ENCODE data around the gene WDR48. TPM values are rescaled to one million over a fixed set of nuclear protein-coding genes. Genes with fewer than 3 reads are reported as not detected.

Gene WDR48
- polyA plus RNA-seq, 4 donors = 70.3 to 112 (median 93.5) TPM

DNA sequence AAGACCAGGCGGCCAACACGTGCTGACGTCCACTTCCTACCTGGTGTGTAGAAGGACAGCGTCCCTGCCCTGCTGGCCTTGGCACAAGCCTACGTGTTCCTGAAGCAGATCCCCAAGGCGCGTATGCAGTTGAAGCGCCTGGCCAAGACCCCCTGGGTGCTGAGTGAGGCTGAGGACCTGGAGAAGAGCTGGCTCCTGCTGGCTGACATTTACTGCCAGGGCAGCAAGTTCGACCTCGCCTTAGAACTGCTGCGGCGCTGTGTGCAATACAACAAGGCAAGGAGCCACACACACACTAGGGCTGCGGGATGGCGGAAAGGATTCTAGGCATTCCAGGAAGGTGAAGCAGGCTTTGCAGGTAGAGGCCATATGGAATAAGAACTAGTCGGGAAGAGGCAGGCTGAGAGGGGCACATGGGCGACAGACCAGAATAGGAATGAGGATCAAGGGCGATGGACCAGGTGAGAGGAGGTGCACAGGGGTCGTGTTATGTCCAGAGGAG, 85.7 kb downstream of the WDR48 start:
- DNase-seq (ENCODE audit: low read depth in 4 of 4, low spot score in 3 of 4) = no peak

DNA sequence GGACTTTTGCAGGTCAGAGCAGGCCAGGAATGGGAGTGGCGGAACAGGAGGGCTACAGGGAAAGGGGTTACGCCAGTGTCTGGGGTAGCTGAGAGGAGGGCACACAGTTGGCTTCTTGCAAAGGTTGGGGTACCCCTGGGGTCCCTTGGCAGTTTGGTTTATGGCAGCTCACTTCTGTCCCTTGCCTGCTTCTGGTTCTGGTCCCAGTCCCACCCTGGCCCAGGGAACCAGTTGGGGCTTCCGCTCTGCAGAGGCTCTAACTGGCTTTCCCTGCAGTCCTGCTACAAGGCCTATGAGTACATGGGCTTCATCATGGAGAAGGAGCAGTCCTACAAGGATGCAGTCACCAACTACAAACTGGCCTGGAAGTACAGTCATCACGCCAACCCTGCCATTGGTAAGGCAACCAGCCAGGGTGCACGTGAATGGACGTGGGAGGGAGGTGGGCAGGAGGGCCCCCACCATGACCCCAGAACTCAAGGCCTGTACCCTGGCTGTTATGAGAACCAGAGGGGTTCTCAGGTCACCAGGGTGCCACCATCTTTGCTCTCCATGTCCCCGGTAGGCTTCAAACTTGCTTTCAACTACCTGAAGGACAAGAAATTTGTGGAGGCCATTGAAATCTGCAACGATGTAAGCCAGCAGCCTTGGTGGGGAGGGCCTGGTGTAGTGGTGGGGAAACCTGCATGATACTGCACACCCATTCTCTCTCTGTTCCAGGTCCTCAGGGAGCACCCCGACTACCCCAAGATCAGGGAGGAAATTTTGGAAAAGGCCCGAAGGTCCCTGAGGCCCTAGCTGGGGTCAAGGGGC, 86.4 kb downstream of the WDR48 start:
- DNase-seq (ENCODE audit: low read depth in 4 of 4, low spot score in 3 of 4) = no peak

DNA sequence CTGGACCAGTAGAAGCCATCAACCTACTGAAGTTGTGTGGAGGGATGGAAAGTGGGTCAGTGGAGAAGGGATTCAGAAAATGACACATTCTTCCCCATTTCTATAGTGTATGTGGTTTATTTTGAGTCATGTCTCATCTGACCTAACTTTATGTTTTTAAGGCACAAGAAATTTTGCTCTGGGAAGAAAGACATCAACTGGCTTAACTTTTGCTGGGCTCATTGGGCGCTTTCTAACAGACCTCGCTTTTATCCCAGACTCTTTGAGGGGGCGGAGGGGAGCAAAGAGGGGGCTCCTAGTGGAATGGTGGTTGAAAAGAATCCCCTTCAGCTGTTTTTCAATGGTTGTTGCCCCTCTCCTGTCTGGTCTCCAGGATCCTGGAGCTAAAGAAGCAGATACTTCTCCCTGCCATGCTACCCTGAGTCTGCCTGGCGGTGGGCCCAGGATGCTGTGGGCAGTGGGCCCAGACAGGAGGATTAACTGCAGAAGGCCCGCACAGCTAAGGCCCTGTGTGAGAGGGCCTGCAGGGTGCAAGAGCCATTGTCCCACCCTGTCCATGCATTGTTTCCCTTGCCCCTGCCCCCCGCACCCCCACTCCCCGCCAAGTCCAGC, 87.1 kb downstream of the WDR48 start:
- no peak for DNase-seq (ENCODE audit: low read depth in 4 of 4, low spot score in 3 of 4)

DNA sequence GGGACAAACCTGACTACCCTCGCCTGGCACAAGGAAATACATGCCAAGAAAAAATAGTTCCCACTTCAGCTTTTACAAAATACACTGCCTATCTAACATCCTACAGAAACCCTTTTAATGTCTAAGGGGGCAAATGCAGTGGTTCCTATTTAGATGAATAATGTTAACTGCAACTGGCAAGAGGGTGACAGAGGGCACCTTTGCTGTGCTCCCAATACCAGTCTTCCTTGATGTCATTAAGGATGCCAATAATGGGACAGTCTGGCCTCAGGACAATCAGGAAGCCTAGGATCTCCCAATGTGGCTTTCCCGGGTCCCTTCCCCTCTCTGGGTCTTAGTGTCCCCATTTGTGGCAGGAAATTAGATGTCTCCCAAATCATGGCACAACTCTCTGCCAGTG, 87.6 kb downstream of the WDR48 start:
- DNase-seq (ENCODE audit: low read depth in 4 of 4, low spot score in 3 of 4) = no peak

DNA sequence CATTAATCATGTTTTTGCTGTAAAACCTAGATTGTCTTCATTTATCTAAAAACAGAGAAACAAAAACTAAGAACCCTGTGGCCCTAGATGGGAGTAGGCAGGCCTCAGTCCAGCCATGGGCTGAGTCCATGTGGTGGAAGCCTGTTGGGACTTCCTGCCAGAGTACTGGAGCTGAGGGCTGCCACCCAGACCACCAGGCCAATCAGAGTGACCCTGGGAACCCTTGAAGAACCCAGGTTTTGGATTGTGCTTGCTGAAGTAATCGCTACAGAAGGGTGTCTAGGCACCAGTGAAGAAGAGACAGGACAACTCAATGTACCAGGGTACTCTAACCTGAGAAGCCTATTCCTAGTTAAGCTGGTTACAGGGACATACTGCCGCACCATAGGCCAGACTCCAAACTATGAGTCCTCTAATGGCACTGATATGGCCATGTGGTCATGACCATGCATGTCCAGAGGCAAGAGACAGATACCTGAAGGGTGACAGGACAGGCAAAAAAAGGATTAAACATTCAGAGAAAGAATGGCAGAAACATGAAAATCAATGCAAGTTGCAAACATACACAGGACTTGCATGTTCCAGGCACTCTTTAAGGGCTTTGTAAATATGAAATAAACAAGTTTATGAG, 88.6 kb downstream of the WDR48 start:
- no peak for DNase-seq (ENCODE audit: low read depth in 4 of 4, low spot score in 3 of 4)

DNA sequence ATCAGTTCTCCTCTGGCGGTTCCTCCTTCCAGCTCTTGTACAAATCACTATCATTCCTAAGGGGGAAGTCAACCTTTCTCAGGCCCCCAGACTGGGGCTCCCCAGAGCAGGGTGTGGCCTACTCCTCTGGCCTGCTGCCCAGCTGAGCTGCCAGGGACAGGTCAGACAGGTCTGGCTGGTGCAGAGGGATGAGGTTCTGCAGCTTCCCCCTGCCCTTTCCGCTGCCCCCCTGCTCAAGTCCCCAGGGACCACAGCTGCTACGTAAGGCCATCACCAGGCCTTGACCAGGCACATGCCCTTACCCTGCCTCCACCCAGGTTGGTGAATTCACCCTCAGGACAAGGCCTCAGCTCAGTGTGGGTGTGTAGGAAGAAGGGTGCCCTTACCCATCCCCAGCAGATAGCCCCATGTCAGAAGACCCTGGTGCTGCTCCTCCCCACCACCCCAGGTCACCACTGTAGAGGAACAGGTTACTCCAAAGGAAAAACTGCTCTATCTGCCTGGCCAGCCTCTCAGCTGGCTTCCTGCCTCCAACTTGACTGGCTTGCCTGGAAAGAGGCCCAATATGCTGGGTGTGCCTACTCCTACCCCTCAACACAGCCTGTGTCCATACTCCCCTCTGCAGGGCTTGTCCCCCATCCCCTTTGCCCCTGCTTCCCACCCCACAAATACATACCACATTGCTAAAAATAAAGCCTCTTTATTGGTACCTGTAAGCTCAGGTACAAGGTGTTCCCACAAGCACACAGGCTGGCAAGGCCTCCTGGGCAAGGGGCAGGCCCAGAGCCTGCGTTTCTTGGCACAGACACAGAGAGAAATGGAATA, 89.6 kb downstream of the WDR48 start:
- DNase-seq (ENCODE audit: low read depth in 4 of 4, low spot score in 3 of 4) = no peak

DNA sequence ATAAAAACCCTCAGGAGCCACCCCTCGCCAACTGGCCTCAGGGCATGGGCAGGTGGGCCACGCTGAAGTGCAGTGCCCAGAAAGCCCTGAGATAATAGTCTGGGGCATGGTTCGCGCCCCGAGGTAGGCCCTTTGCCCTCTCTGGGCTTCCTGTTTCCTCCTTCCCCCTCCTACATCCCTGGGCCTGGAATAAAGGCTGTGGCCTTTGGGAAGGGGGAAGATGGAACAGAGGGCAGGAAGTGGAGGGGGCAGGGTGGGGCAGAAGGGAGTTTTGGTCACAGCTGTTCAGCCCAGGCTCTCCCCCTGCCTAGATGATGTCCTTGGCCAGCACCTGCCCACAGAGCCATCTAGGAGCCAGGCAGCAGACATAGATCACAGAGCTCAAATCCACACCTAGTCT, 90.3 kb downstream of the WDR48 start:
- DNase-seq (ENCODE audit: low read depth in 4 of 4, low spot score in 3 of 4) = no peak

DNA sequence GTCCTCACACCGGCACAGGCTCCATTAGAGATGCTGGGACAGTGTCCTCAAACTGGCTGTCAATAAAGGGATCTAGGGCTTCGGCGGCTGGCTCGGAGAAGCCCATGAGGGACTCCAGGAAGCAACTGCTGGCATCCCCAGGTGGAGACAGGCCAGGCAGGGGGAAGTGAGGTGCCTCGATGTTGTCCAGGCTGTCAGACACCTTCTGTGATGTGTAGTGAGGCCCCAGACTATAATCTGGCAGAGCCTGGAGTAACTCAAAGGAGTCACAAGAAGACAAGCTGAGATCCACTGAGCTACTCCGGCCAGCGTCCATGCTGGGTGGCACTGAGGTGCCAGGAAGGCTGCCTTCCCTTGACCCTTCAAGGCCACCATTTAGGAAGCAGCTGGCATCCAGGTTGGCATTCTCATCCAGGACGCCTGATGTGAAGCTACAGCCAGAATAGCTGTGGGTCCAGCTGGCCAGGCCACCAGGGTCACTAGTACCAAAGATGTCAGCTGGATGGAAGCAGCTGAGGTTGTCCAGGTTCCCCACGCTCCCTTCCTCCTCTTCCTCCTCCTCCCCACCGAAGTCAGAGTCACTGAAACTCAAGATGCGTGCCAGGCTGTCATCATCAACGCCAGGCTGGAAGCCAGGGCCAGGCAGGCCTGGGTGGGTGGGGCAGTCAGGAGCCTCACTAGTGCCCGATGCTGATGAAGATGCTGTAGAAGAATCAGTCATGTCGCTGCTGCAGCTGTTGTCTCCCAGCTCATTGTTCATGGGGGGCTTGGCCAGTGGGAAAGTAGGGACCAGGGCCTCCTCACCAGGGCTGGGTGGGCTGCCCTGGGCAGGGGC, 91.5 kb downstream of the WDR48 start:
- DNase-seq (ENCODE audit: low read depth in 4 of 4, low spot score in 3 of 4) = no peak

DNA sequence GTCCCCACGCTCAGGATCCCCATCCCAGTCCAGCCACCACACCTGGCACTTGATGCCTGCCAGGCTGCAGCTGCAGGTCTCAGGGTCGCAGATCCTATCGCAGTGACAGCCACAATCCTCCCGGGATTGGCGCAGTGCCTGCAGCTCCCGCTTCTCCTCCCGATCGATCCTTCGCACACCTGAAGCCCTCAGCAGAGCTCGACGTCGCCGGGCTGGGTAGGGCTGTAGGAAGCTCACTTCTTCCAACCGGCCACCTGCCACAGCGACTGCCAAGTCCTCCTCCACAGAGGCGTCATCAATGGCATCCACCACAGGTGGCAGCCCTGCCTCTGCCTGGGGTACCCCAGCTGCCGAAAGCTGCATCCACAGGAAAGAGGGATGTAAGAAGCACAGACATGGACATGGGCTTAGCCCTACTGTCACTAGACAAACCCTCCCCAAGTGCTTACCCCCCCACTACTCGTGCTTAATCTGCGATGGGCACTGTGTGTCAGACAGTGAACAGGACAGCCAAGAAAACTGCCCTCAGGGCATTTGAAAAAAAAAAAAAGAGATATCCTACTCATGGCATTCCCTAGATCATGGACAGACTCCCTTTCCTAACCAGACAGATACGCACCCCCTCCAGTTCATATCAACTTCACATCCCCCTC, 92.4 kb downstream of the WDR48 start:
- no peak for DNase-seq (ENCODE audit: low read depth in 4 of 4, low spot score in 3 of 4)

DNA sequence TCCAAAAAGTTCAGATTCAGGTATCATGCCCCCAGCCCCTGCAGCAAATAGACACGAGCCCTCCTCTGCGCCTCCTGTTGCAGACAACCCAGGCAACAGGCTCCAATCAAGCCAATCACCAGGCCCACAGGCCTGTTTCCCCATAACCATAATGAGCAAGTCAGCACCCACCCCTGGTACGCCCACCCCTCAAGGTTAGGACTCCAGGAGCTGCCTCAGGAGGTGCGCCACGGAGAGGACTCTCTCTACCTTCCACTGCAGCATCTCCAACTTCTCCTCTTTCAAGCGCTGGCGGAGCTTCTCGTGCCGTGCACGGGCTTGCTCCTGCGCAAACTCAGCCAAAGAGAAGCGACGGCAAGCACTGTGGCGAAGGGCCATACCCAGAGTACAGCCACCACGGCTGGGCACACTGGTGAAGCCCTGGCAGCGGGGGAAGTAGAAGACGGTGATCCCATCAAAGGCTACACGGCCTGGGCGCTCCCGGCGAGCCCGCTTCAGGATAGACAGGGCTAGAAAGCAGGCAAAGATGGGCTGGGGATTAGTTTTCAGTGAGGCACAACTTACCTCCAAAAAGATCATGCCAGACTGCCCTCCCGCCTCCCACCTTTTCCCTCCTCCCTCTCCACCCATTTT, 93.0 kb downstream of the WDR48 start:
- no peak for DNase-seq (ENCODE audit: low read depth in 4 of 4, low spot score in 3 of 4)

DNA sequence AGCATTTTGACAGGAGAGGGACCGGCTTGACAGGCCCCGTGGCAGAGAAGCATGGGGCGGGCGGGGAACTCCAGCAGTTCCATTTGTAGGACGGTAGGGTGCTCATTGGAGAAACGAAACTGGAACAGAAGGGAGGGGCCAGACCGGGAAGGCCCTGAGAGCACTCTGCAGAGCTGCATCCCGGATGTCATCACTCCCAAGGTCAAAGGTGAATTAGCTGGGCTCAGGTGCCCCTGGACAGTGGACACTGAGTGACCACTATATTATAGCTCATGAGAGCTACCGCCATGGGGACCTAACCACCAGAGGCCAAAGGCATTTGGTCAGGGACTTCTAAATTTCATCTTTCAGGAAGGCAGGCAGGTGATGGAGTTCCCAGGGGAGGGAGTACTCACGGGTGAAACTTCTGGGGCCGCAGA, 94.3 kb downstream of the WDR48 start:
- no peak for DNase-seq (ENCODE audit: low read depth in 4 of 4, low spot score in 3 of 4)

Other genes starting within 250 kb of the WDR48 start
- gene SCN10A, start 235.8 kb upstream of the WDR48 start, polyA plus RNA-seq (ENCODE audit: insufficient read length in 4 of 4) = not detected
- 1 to 10 TPM in 3 of 4 donors, under 1 TPM in 1; 0.93 to 1.4 (median 1.4) TPM for gene SCN11A, start 72 bp upstream of the WDR48 start, polyA plus RNA-seq (ENCODE audit: insufficient read length in 4 of 4)
- gene GORASP1, start 55.6 kb downstream of the WDR48 start, polyA plus RNA-seq (ENCODE audit: insufficient read length in 4 of 4) = 10 to 100 TPM; 53.4 to 75.8 (median 58.7) TPM
- 10 to 100 TPM in 2 of 4 donors, 1 to 10 TPM in 2; 6.2 to 15.9 (median 9.2) TPM for gene TTC21A, start 55.7 kb downstream of the WDR48 start, polyA plus RNA-seq (ENCODE audit: insufficient read length in 4 of 4)
- gene CSRNP1, start 101.6 kb downstream of the WDR48 start, polyA plus RNA-seq (ENCODE audit: insufficient read length in 4 of 4) = 10 to 100 TPM in 2 of 4 donors, 1 to 10 TPM in 2; 8.0 to 58.5 (median 10.3) TPM
- under 1 TPM; 0.07 to 0.20 (median 0.08) TPM for gene XIRP1, start 140.6 kb downstream of the WDR48 start, polyA plus RNA-seq (ENCODE audit: insufficient read length in 4 of 4)
- 1 to 10 TPM; 1.7 to 6.1 (median 4.5) TPM for gene CX3CR1, start 228.0 kb downstream of the WDR48 start, polyA plus RNA-seq (ENCODE audit: insufficient read length in 4 of 4)

Measured in left renal pelvis (tissue), 4 donors.